ENCODE results near the gene MAD1L1.

GRCh38 chr7:1906988-1907745 lies 325.6 kb downstream of the MAD1L1 start:
- no peak for TF ChIP-seq EZH2phosphoT487 (IDR thresholded peaks at IDR 0.05; ENCODE audit: borderline replicate concordance, low read length)
- TF ChIP-seq, protein P1, sequence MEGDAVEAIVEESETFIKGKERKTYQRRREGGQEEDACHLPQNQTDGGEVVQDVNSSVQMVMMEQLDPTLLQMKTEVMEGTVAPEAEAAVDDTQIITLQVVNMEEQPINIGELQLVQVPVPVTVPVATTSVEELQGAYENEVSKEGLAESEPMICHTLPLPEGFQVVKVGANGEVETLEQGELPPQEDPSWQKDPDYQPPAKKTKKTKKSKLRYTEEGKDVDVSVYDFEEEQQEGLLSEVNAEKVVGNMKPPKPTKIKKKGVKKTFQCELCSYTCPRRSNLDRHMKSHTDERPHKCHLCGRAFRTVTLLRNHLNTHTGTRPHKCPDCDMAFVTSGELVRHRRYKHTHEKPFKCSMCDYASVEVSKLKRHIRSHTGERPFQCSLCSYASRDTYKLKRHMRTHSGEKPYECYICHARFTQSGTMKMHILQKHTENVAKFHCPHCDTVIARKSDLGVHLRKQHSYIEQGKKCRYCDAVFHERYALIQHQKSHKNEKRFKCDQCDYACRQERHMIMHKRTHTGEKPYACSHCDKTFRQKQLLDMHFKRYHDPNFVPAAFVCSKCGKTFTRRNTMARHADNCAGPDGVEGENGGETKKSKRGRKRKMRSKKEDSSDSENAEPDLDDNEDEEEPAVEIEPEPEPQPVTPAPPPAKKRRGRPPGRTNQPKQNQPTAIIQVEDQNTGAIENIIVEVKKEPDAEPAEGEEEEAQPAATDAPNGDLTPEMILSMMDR (IDR thresholded peaks at IDR 0.05; ENCODE audit: low read depth, low read length, poor library complexity, severe bottlenecking), result no peak
